Keratinocyte (primary cell): ENCODE measurements around the gene CRLF1. TPM values are rescaled to one million over a fixed set of nuclear protein-coding genes. Genes with fewer than 3 reads are reported as not detected.

ENCODE experiments used
- DNase-seq: peaks from one replicate; pipeline ENCODE4 v3.0.0-alpha.2; 2011; ENCODE audit warnings: low read depth, missing footprints, low spot score
- FAIRE-seq: peaks from 2 replicates; lab custom pipeline; 2011; peaks lifted over from hg19 to GRCh38; lab: Jason Lieb, UNC
- H2AFZ ChIP-seq: 2 replicates; pipeline ENCODE4 v1.6.0; 2012; ENCODE audit warnings: low read length, control low read depth, inconsistent platforms; ENCODE audit not compliant: control insufficient read depth
- H3K27ac ChIP-seq: 2 replicates; pipeline ENCODE4 v1.5.1; 2011; ENCODE audit warnings: low read length; ENCODE audit not compliant: control insufficient read depth, insufficient read depth
- H3K27me3 ChIP-seq: 3 replicates; pipeline ENCODE4 v1.6.0; 2011; ENCODE audit warnings: low read length; ENCODE audit not compliant: control insufficient read depth, insufficient read depth; ENCODE audit errors: extremely low read depth
- H3K36me3 ChIP-seq, 2 experiments: 2 replicates in 1 of 2; 3 replicates in 1 of 2; pipeline ENCODE4 v1.5.1; 2011; ENCODE audit warnings: low read length in 2 of 2, mild to moderate bottlenecking in 1 of 2; ENCODE audit not compliant: control insufficient read depth in 2 of 2, insufficient read depth in 2 of 2; ENCODE audit errors: extremely low read depth in 1 of 2
- H3K4me1 ChIP-seq: 3 replicates; pipeline ENCODE4 v1.5.1; 2011; ENCODE audit warnings: low read length; ENCODE audit not compliant: control insufficient read depth, insufficient read depth; ENCODE audit errors: extremely low read depth
- H3K4me2 ChIP-seq: 3 replicates; pipeline ENCODE4 v1.6.0; 2011; ENCODE audit warnings: low read depth, low read length; ENCODE audit not compliant: control insufficient read depth, insufficient read depth; ENCODE audit errors: extremely low read depth
- H3K4me3 ChIP-seq, 3 experiments: fragments of 200-600 bp in 1 of 3; sonication (generic) in 1 of 3; 2 replicates in 2 of 3; 3 replicates in 1 of 3; pipeline ENCODE4 v1.5.1; 2011 to 2016; ENCODE audit warnings: low read length in 3 of 3, mild to moderate bottlenecking in 3 of 3, control low read depth in 2 of 3, inconsistent platforms in 1 of 3, low read depth in 1 of 3, mixed read lengths in 1 of 3, mixed run types in 1 of 3, moderate library complexity in 1 of 3; ENCODE audit not compliant: control insufficient read depth in 2 of 3, insufficient read depth in 2 of 3; ENCODE audit errors: extremely low read depth in 1 of 3
- H3K79me2 ChIP-seq: 2 replicates; pipeline ENCODE4 v1.6.0; 2012; ENCODE audit warnings: low read length; ENCODE audit not compliant: control insufficient read depth, insufficient read depth
- H3K9ac ChIP-seq: 3 replicates; pipeline ENCODE4 v1.6.0; 2011; ENCODE audit warnings: low read length; ENCODE audit not compliant: control insufficient read depth, insufficient read depth; ENCODE audit errors: extremely low read depth
- H3K9me1 ChIP-seq: 3 replicates; pipeline ENCODE4 v1.6.0; 2011; ENCODE audit warnings: low read length; ENCODE audit not compliant: control insufficient read depth, insufficient read depth; ENCODE audit errors: extremely low read depth
- H3K9me3 ChIP-seq: 2 replicates; pipeline ENCODE4 v1.5.1; 2012; ENCODE audit warnings: low read depth, low read length; ENCODE audit not compliant: control insufficient read depth
- H4K20me1 ChIP-seq: 3 replicates; pipeline ENCODE4 v1.6.0; 2011; ENCODE audit warnings: low read length; ENCODE audit not compliant: control insufficient read depth, insufficient read depth; ENCODE audit errors: extremely low read depth
- EZH2 ChIP-seq: IDR thresholded peaks from one replicate; pipeline ENCODE4 v1.6.1; 2012; ENCODE audit warnings: inconsistent platforms, mild to moderate bottlenecking, low read length, moderate library complexity
- dilution Hi-C: fragments of 300-500 bp; cut with MboI; formaldehyde crosslinking; loops from one replicate; pipeline ENCODE4 v1.7.0; 2020; ENCODE audit warnings: low sequenced_read_pairs; ENCODE audit not compliant: extremely low pct_ligation_motif_present
- polyA plus RNA-seq, 5 experiments: library from polyadenylated mRNA; depleted of rRNA in 3 of 5; stranded (reverse) in 3 of 5; stranded (forward) in 1 of 5; unstranded in 1 of 5; fragments of >200 nt; gene quantifications; 1 replicate in 1 of 5; 2 replicates in 3 of 5; 3 replicates in 1 of 5; pipeline versions ENCODE4 v1.2.1 to v1.2.3, GENCODE V29; 2011 to 2012; ENCODE audit warnings: missing spikeins in 2 of 5, low read depth in 1 of 5, low replicate concordance in 1 of 5
- TF ChIP-seq, protein P1 (sequence below), 3 experiments: IDR thresholded peaks in 1 of 3; conservative IDR thresholded peaks in 1 of 3; optimal IDR thresholded peaks in 1 of 3; 2 replicates in 2 of 3; 3 replicates in 1 of 3; pipeline versions ENCODE3 to v1.5.1; 2011; ENCODE audit warnings: low read length in 3 of 3, mild to moderate bottlenecking in 3 of 3, moderate library complexity in 2 of 3, control low read depth in 1 of 3, inconsistent platforms in 1 of 3; ENCODE audit not compliant: insufficient read depth in 2 of 3; ENCODE audit errors: extremely low read depth in 1 of 3

CRLF1 gene
- polyA plus RNA-seq, 1 donor (not counting 4 experiments of a cell fraction or from before 2014, with no cell fraction given) = 0.20 TPM

DNA sequence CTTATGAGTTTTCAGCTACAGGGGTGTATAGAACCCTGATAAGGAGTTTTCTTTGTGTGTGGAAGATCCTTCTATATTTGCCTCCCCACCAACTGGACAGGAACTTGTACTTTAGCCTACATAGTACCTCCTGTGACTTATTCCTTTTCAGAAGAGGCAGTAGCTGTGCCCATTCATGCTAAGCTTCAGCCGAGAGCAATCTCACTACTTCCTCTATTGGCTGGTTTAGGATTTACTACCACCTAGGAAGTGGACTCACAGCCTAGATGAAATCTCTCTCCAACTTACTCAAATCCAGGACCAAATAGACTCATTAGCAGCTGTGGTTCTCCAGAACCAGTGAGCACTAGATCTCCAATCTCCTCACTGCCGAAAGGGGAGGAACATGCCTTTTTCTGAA lies 20.3 kb downstream of the CRLF1 start:
- Histone ChIP-seq H3K9me3 (no peaks in the 10 kb centered on the region), H3K36me3 (peaks cover 5 to 8% of the 10 kb centered on the region in 2 experiments), H3K4me3 (no peak overlapping the region), H3K27me3 (no peaks in the 10 kb centered on the region), H3K4me1 (peaks cover 9% of the 10 kb centered on the region), H3K4me2 (no peak overlapping the region), H4K20me1 (no peaks in the 10 kb centered on the region), H3K27ac (no peak overlapping the region), H2AFZ (no peak overlapping the region), H3K9me1 (no peaks in the 10 kb centered on the region), H3K79me2 (peaks cover 9% of the 10 kb centered on the region), H3K9ac (no peak overlapping the region)
- DNase-seq (no peak), FAIRE-seq (no peak)
- dilution Hi-C loops = no loop called here
- TF ChIP-seq, protein P1, sequence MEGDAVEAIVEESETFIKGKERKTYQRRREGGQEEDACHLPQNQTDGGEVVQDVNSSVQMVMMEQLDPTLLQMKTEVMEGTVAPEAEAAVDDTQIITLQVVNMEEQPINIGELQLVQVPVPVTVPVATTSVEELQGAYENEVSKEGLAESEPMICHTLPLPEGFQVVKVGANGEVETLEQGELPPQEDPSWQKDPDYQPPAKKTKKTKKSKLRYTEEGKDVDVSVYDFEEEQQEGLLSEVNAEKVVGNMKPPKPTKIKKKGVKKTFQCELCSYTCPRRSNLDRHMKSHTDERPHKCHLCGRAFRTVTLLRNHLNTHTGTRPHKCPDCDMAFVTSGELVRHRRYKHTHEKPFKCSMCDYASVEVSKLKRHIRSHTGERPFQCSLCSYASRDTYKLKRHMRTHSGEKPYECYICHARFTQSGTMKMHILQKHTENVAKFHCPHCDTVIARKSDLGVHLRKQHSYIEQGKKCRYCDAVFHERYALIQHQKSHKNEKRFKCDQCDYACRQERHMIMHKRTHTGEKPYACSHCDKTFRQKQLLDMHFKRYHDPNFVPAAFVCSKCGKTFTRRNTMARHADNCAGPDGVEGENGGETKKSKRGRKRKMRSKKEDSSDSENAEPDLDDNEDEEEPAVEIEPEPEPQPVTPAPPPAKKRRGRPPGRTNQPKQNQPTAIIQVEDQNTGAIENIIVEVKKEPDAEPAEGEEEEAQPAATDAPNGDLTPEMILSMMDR (optimal IDR thresholded peaks at IDR 0.05 in 1 of 3, IDR thresholded peaks at IDR 0.05 in 1 of 3, conservative IDR thresholded peaks at IDR 0.05 in 1 of 3; ENCODE audit: extremely low read depth in 1 of 3, insufficient read depth in 2 of 3, low read length in 3 of 3) = no peak
- no peak for TF ChIP-seq EZH2

DNA sequence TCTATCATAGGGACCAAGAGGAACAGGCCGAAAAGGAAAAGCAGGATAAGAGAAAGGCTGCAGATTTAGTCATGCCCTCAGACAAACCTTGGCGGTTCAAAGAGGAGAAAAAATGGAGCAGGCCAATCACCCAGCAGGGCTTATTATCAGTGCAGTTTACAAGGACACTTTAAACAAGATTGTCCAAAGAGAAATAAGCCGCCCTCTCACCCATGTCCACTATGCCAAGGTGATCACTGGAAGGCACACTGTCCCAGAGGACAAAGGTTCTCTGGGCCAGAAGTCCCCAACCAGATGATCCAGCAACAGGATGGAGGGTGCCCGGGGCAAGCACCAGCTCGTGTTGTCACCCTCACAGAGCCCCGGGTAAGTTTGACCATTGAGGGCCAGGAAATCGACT lies 26.3 kb downstream of the CRLF1 start:
- no peak overlapping the region for H2AFZ ChIP-seq
- H3K27me3 ChIP-seq = no peaks in the 10 kb centered on the region
- DNase-seq (no peak), FAIRE-seq (no peak)
- TF ChIP-seq, protein P1 (optimal IDR thresholded peaks at IDR 0.05 in 1 of 3, IDR thresholded peaks at IDR 0.05 in 1 of 3, conservative IDR thresholded peaks at IDR 0.05 in 1 of 3; ENCODE audit: extremely low read depth in 1 of 3, insufficient read depth in 2 of 3, low read length in 3 of 3) = no peak
- no peak for TF ChIP-seq EZH2
- no peaks in the 10 kb centered on the region for H3K9me1 ChIP-seq
- peaks cover 4% of the 10 kb centered on the region for H3K79me2 ChIP-seq
- no peaks in the 10 kb centered on the region for H3K4me1 ChIP-seq
- peaks cover 15 to 17% of the 10 kb centered on the region in 2 experiments for H3K36me3 ChIP-seq
- no peak overlapping the region for H3K27ac ChIP-seq
- H3K9ac ChIP-seq = no peak overlapping the region
- no peaks in the 10 kb centered on the region for H4K20me1 ChIP-seq
- no peaks in the 10 kb centered on the region for H3K9me3 ChIP-seq
- no peak overlapping the region for H3K4me2 ChIP-seq
- dilution Hi-C loops = no loop called here
- no peak overlapping the region for H3K4me3 ChIP-seq
